Cardiac muscle cell (in vitro differentiated cells and primary cell): ENCODE measurements around the gene CACNA2D1. TPM values are rescaled to one million over a fixed set of nuclear protein-coding genes. Genes with fewer than 3 reads are reported as not detected.

Experiments
- DNase-seq, 2 donors: peaks; one replicate each; pipeline versions ENCODE4 v3.0.0 to v3.0.0-alpha.2; 2010 to 2017; ENCODE audit warnings: low read depth in 1 of 2, low spot score in 1 of 2
- H3K27ac ChIP-seq: fragments of 200-600 bp; sonication (generic); 2 replicates; pipeline ENCODE4 v1.5.1; 2016
- H3K27me3 ChIP-seq: fragments of 200-600 bp; sonication (generic); 2 replicates; pipeline ENCODE4 v1.6.0; 2016; ENCODE audit warnings: control low read depth
- H3K36me3 ChIP-seq: fragments of 200-600 bp; sonication (generic); 2 replicates; pipeline ENCODE4 v1.5.1; 2016; ENCODE audit warnings: control low read depth
- H3K4me1 ChIP-seq: fragments of 200-600 bp; sonication (generic); 2 replicates; pipeline ENCODE4 v1.8.1; 2017; ENCODE audit warnings: low read depth, mild to moderate bottlenecking, mixed run types
- H3K4me3 ChIP-seq: fragments of 200-600 bp; sonication (generic); 2 replicates; pipeline ENCODE4 v1.5.1; 2016; ENCODE audit warnings: mild to moderate bottlenecking
- H3K9me3 ChIP-seq: fragments of 200-600 bp; sonication (generic); 2 replicates; pipeline ENCODE4 v1.5.1; 2017; ENCODE audit warnings: low read depth, mild to moderate bottlenecking, control low read depth
- CTCF ChIP-seq: IDR thresholded peaks from 2 replicates; pipeline ENCODE4 v1.5.1; 2012; ENCODE audit warnings: low read depth, mild to moderate bottlenecking, low read length
- polyA plus RNA-seq: library from polyadenylated mRNA; unstranded; fragments of >200 nt; fragmentation: Nextera tagmentation; extraction: Ambion mirVana; gene quantifications from 2 replicates; pipeline ENCODE4 v1.2.1, GENCODE V29; 2016
- total RNA-seq: library from RNA; depleted of rRNA; stranded (reverse); fragments of >200 nt; gene quantifications from 2 replicates; pipeline ENCODE4 v1.2.3, GENCODE V29; 2016

CACNA2D1 gene
- total and polyA plus RNA-seq, 2 experiments from 2014 or later = 4.5 to 20.3 TPM

- Histone ChIP-seq H3K27ac (no peak overlapping the region), H3K4me1 (no peaks in the 10 kb centered on the region), H3K27me3 (no peaks in the 10 kb centered on the region), H3K36me3 (no peaks in the 10 kb centered on the region), H3K9me3 (no peaks in the 10 kb centered on the region), H3K4me3 (no peak overlapping the region)
- TF ChIP-seq CTCF = no peak
- DNase-seq = peak in 1 of 2 donors; percentile 66
These were observed 407.3 kb downstream of the CACNA2D1 start for GRCh38 chr7:82036146-82036886.

GRCh38 chr7:82035456-82035855, 408.1 kb downstream of the CACNA2D1 start:
- no peak for DNase-seq
- TF ChIP-seq CTCF = no peak
- no peak overlapping the region for H3K4me3 ChIP-seq
- H3K4me1 ChIP-seq = no peaks in the 10 kb centered on the region
- H3K27ac ChIP-seq = no peak overlapping the region
- H3K27me3 ChIP-seq = no peaks in the 10 kb centered on the region
- no peaks in the 10 kb centered on the region for H3K9me3 ChIP-seq
- no peaks in the 10 kb centered on the region for H3K36me3 ChIP-seq

GRCh38 chr7:82032901-82033300, 410.7 kb downstream of the CACNA2D1 start:
- H3K4me3 ChIP-seq = no peak overlapping the region
- no peaks in the 10 kb centered on the region for H3K4me1 ChIP-seq
- DNase-seq = no peak
- no peak for TF ChIP-seq CTCF
- H3K36me3 ChIP-seq = no peaks in the 10 kb centered on the region
- no peaks in the 10 kb centered on the region for H3K9me3 ChIP-seq
- H3K27me3 ChIP-seq = no peaks in the 10 kb centered on the region
- no peak overlapping the region for H3K27ac ChIP-seq

GRCh38 chr7:82029236-82029913, 414.2 kb downstream of the CACNA2D1 start:
- Histone ChIP-seq H3K27ac (no peak overlapping the region), H3K4me3 (no peak overlapping the region), H3K27me3 (no peaks in the 10 kb centered on the region), H3K4me1 (no peaks in the 10 kb centered on the region), H3K36me3 (no peaks in the 10 kb centered on the region), H3K9me3 (no peaks in the 10 kb centered on the region)
- no peak for TF ChIP-seq CTCF
- no peak for DNase-seq

- DNase-seq = no peak
- no peaks in the 10 kb centered on the region for H3K4me1 ChIP-seq
- no peaks in the 10 kb centered on the region for H3K9me3 ChIP-seq
- H3K4me3 ChIP-seq = no peak overlapping the region
- TF ChIP-seq CTCF = no peak
- H3K36me3 ChIP-seq = no peaks in the 10 kb centered on the region
- no peak overlapping the region for H3K27ac ChIP-seq
- no peaks in the 10 kb centered on the region for H3K27me3 ChIP-seq
These were observed 415.5 kb downstream of the CACNA2D1 start for GRCh38 chr7:82028097-82028496.
